Liver (tissue), 3 donors: ENCODE measurements around the gene KRTDAP.

Source experiments
- CTCF ChIP-seq: fragments of 150-350 bp; IDR thresholded peaks from 2 replicates; pipeline ENCODE4 v1.5.1; 2017; ENCODE audit warnings: improper control_type of control experiment, low read depth, low read length; ENCODE audit not compliant: missing input control
- EGR1 ChIP-seq, 2 donors: IDR thresholded peaks; 2 replicates each; pipeline ENCODE4 v1.6.1; 2016 to 2018; ENCODE audit warnings: antibody characterized with exemption in 2 of 2, low read depth in 2 of 2
- MAX ChIP-seq: IDR thresholded peaks from 2 replicates; pipeline ENCODE4 v1.6.1; 2016; ENCODE audit warnings: antibody characterized with exemption
- RAD21 ChIP-seq, 2 donors: IDR thresholded peaks; 2 replicates each; pipeline ENCODE4 v1.6.1; 2016; ENCODE audit warnings: antibody characterized with exemption in 2 of 2, mild to moderate bottlenecking in 2 of 2
- REST ChIP-seq: IDR thresholded peaks from 2 replicates; pipeline ENCODE4 v1.6.1; 2016; ENCODE audit warnings: antibody characterized with exemption, mild to moderate bottlenecking
- SP1 ChIP-seq: IDR thresholded peaks from 2 replicates; pipeline ENCODE4 v1.6.1; 2018; ENCODE audit warnings: antibody characterized with exemption, mild to moderate bottlenecking
- TAF1 ChIP-seq: conservative IDR thresholded peaks from 2 replicates; pipeline ENCODE4 v1.6.1; 2016; ENCODE audit warnings: antibody characterized with exemption, mild to moderate bottlenecking
- YY1 ChIP-seq: IDR thresholded peaks from 2 replicates; pipeline ENCODE4 v1.6.1; 2016; ENCODE audit warnings: antibody characterized with exemption, mild to moderate bottlenecking
- TF ChIP-seq, protein P1 (sequence below): IDR thresholded peaks from 2 replicates; pipeline ENCODE4 v1.6.1; 2016; ENCODE audit warnings: antibody characterized with exemption
- donor health status: healthy.
- donor health status: healthy.

- TF ChIP-seq SP1 (no peak), EGR1 (IDR thresholded peaks at IDR 0.05; ENCODE audit: low read depth in 2 of 2) (no peak), RAD21 (IDR thresholded peaks at IDR 0.05) (no peak), MAX (no peak), CTCF (no peak), REST (no peak), YY1 (no peak), TAF1 (no peak)
- TF ChIP-seq, protein P1, sequence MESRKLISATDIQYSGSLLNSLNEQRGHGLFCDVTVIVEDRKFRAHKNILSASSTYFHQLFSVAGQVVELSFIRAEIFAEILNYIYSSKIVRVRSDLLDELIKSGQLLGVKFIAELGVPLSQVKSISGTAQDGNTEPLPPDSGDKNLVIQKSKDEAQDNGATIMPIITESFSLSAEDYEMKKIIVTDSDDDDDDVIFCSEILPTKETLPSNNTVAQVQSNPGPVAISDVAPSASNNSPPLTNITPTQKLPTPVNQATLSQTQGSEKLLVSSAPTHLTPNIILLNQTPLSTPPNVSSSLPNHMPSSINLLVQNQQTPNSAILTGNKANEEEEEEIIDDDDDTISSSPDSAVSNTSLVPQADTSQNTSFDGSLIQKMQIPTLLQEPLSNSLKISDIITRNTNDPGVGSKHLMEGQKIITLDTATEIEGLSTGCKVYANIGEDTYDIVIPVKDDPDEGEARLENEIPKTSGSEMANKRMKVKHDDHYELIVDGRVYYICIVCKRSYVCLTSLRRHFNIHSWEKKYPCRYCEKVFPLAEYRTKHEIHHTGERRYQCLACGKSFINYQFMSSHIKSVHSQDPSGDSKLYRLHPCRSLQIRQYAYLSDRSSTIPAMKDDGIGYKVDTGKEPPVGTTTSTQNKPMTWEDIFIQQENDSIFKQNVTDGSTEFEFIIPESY, result no peak
Observed at GRCh38 chr19:35474104-35474503, 16.2 kb downstream of the KRTDAP start.
